Lower leg skin (tissue), 4 donors: ENCODE data around the gene ALDH1L2. TPM values are rescaled to one million over a fixed set of nuclear protein-coding genes. Genes with fewer than 3 reads are reported as not detected.
"Not testable (repeated sequence)": the region's sequence is repeated elsewhere in the genome, so short reads cannot be mapped to it uniquely, and the experiment has no call there.

ENCODE experiments used
- DNase-seq, 2 donors: peaks; one replicate each; pipeline ENCODE4 v3.0.0-alpha.2; 2019; ENCODE audit warnings: low spot score in 2 of 2
- H3K4me3 ChIP-seq: fragments of 200-600 bp; sonication (generic); 2 replicates; pipeline ENCODE4 v1.5.1; 2017; ENCODE audit warnings: mild to moderate bottlenecking, low read depth; ENCODE audit not compliant: poor library complexity, severe bottlenecking
- CTCF ChIP-seq, 3 donors: fragments of 450-650 bp; IDR thresholded peaks; one replicate each; pipeline ENCODE4 v1.5.1; 2016; ENCODE audit warnings: antibody characterized with exemption in 3 of 3, mild to moderate bottlenecking in 3 of 3, moderate library complexity in 2 of 3
- POLR2A ChIP-seq, 2 donors: fragments of 450-650 bp; IDR thresholded peaks; one replicate each; pipeline ENCODE4 v1.6.1; 2016 to 2017; ENCODE audit warnings: antibody characterized with exemption in 2 of 2, mild to moderate bottlenecking in 1 of 2, moderate library complexity in 1 of 2
- WGBS, 2 donors: methylation state at CpG; one replicate each; pipeline ENCODE4 v1.1.5; 2018; 5-methylcytosine and 5-hydroxymethylcytosine counted together
- intact Hi-C: fragments of 100-400 bp; cut with DNase I; formaldehyde crosslinking; loops from one replicate; pipeline ENCODE4 v1.15.0; 2023; ENCODE audit warnings: low total_unique reads
- total RNA-seq, 4 donors: library from RNA; depleted of rRNA; stranded (reverse); fragments of >200 nt; gene quantifications; one replicate each; pipeline ENCODE4 v1.1.0, GENCODE V29; 2016

ALDH1L2 gene
- total RNA-seq, 4 donors from 2014 or later: 0.86 to 2.4 (median 1.2) TPM

- intact Hi-C loops: no loop called here
- TF ChIP-seq CTCF (IDR thresholded peaks at IDR 0.05) (no peak), POLR2A (IDR thresholded peaks at IDR 0.05) (no peak)
- DNase-seq: no peak
- H3K4me3 ChIP-seq: no peak overlapping the region
These were observed 18.4 kb upstream of the ALDH1L2 start for GRCh38 chr12:105102673-105103072.

- intact Hi-C loops: no loop called here
- TF ChIP-seq POLR2A (IDR thresholded peaks at IDR 0.05) (no peak), CTCF (IDR thresholded peaks at IDR 0.05) (no peak)
- H3K4me3 ChIP-seq: no peak overlapping the region
- DNase-seq: no peak
These were observed 16.7 kb upstream of the ALDH1L2 start for GRCh38 chr12:105100998-105101397.

GRCh38 chr12:105100207-105100985 is 16.1 kb upstream of the ALDH1L2 start:
- WGBS, 2 donors: 75 to 81% methylated on average over 7 of the region's 7 CpGs
- TF ChIP-seq POLR2A (IDR thresholded peaks at IDR 0.05) (no peak), CTCF (IDR thresholded peaks at IDR 0.05) (no peak)
- no peak for DNase-seq
- intact Hi-C loops: no loop called here
- no peak overlapping the region for H3K4me3 ChIP-seq

GRCh38 chr12:105099356-105099755 is 15.1 kb upstream of the ALDH1L2 start:
- no peak for TF ChIP-seq POLR2A (IDR thresholded peaks at IDR 0.05)
- no peak for TF ChIP-seq CTCF (IDR thresholded peaks at IDR 0.05)
- H3K4me3 ChIP-seq: no peak overlapping the region
- 68 to 85% methylated on average over 1 of the region's 1 CpG for WGBS, 2 donors
- DNase-seq: no peak
- intact Hi-C loops: no loop called here

- H3K4me3 ChIP-seq, DNase-seq, intact Hi-C loops: not testable (repeated sequence)
- WGBS, 2 donors: 74 to 78% methylated on average over 5 of the region's 5 CpGs
These were observed 11.1 kb upstream of the ALDH1L2 start for GRCh38 chr12:105095338-105095737.

GRCh38 chr12:105092336-105092735 is 8.1 kb upstream of the ALDH1L2 start:
- H3K4me3 ChIP-seq: no peak overlapping the region
- TF ChIP-seq CTCF (IDR thresholded peaks at IDR 0.05) (no peak), POLR2A (IDR thresholded peaks at IDR 0.05) (no peak)
- no peak for DNase-seq
- 41 to 46% methylated on average over 13 of the region's 13 CpGs for WGBS, 2 donors
- intact Hi-C loops: no loop called here
